A549 (cell line): Measurements from ENCODE around the gene ADGRG6. TPM values are rescaled to one million over a fixed set of nuclear protein-coding genes. Genes with fewer than 3 reads are reported as not detected.

ENCODE experiments used
- ATAC-seq, 2 experiments: fragments of 200-7000 bp in 1 of 2; fragments of >200 bp in 1 of 2; cut with Nextera tagmentation in 1 of 2; cut with Tn5 transposase in 1 of 2; 3 replicates each; pipeline versions ENCODE4 v1.8.0 to v1.9.1; 2018 to 2020; ENCODE audit warnings: mild to moderate bottlenecking in 1 of 2, moderate library complexity in 1 of 2
- CTCF ChIA-PET: fragments of 300-600 bp; sonication (Branson Sonifier 250); formaldehyde crosslinking; extraction: SDS; loops from one replicate; lab custom pipeline; 2021; ENCODE audit warnings: antibody characterized with exemption, inconsistent platforms; lab: Yijun Ruan, JAX
- POLR2A ChIA-PET: fragments of 350-600 bp; formaldehyde crosslinking; extraction: SDS; loops from one replicate; lab custom pipeline; 2021; ENCODE audit warnings: antibody characterized with exemption, inconsistent platforms; lab: Yijun Ruan, JAX
- DNase-seq, 2 experiments: peaks; one replicate each; pipeline versions ENCODE4 v3.0.0 to v3.0.0-alpha.2; 2011 to 2016; ENCODE audit warnings: low read depth in 1 of 2, low spot score in 1 of 2
- FAIRE-seq: peaks from 2 replicates; lab custom pipeline; 2011; peaks lifted over from hg19 to GRCh38; lab: Jason Lieb, UNC
- H3K27ac ChIP-seq, 2 experiments: fragments of >200 bp; sonication (Bioruptor Twin); formaldehyde crosslinking; 3 replicates each; pipeline ENCODE4 v1.5.1; 2016 to 2017
- H3K4me1 ChIP-seq: fragments of >200 bp; sonication (Bioruptor Twin); formaldehyde crosslinking; 3 replicates; pipeline ENCODE4 v1.6.1; 2016
- H3K4me2 ChIP-seq: fragments of >200 bp; sonication (Bioruptor Twin); formaldehyde crosslinking; 3 replicates; pipeline ENCODE4 v1.6.1; 2016
- H3K4me3 ChIP-seq: fragments of >200 bp; sonication (Bioruptor Twin); formaldehyde crosslinking; 3 replicates; pipeline ENCODE4 v1.5.1; 2016
- H3K9me3 ChIP-seq: fragments of >200 bp; sonication (Bioruptor Twin); formaldehyde crosslinking; 3 replicates; pipeline ENCODE4 v1.6.1; 2016
- BCL3 ChIP-seq: fragments of >200 bp; sonication (Bioruptor Twin); formaldehyde crosslinking; IDR thresholded peaks from 3 replicates; pipeline ENCODE4 v1.6.1; 2016
- CBX8 ChIP-seq: fragments of 200-600 bp; sonication (generic); IDR thresholded peaks from 2 replicates; pipeline ENCODE4 v1.6.1; 2016
- CEBPB ChIP-seq, 2 experiments: fragments of >200 bp in 1 of 2; sonication (Bioruptor Twin) in 1 of 2; formaldehyde crosslinking in 1 of 2; IDR thresholded peaks; 2 replicates each; pipeline ENCODE4 v1.6.1; 2012 to 2016
- EHMT2 ChIP-seq: fragments of 200-600 bp; sonication (generic); IDR thresholded peaks from 2 replicates; pipeline ENCODE4 v1.6.1; 2016; ENCODE audit warnings: antibody characterized with exemption, low read depth, mild to moderate bottlenecking, moderate library complexity
- ELK1 ChIP-seq: fragments of 150-350 bp; IDR thresholded peaks from 2 replicates; pipeline ENCODE4 v1.6.1; 2014; ENCODE audit warnings: low read depth, mild to moderate bottlenecking, low read length
- ESRRA ChIP-seq: fragments of 150-350 bp; IDR thresholded peaks from 2 replicates; pipeline ENCODE4 v1.6.1; 2014; ENCODE audit warnings: mild to moderate bottlenecking, low read length, borderline replicate concordance
- FOSL2 ChIP-seq, 2 experiments: fragments of 450-650 bp in 1 of 2; fragments of >200 bp in 1 of 2; sonication (Bioruptor Twin) in 1 of 2; formaldehyde crosslinking; IDR thresholded peaks; 2 replicates each; pipeline versions ENCODE4 v1.5.0 to v1.6.1; 2016 to 2020; ENCODE audit warnings: mild to moderate bottlenecking in 1 of 2, moderate library complexity in 1 of 2
- FOXS1 ChIP-seq: fragments of 250-450 bp; sonication (Bioruptor Pico); IDR thresholded peaks from 2 replicates; pipeline ENCODE4 v1.5.0; 2020; ENCODE audit warnings: mild to moderate bottlenecking, moderate library complexity
- GATA3 ChIP-seq: IDR thresholded peaks from 2 replicates; pipeline ENCODE4 v1.6.1; 2012; ENCODE audit warnings: borderline replicate concordance
- HOXB13 ChIP-seq: fragments of 250-450 bp; sonication (Bioruptor Pico); IDR thresholded peaks from 2 replicates; pipeline ENCODE4 v1.5.0; 2020; ENCODE audit warnings: low read depth, mild to moderate bottlenecking, moderate library complexity
- KDM1A ChIP-seq: fragments of 200-600 bp; sonication (generic); IDR thresholded peaks from 2 replicates; pipeline ENCODE4 v1.6.1; 2016; ENCODE audit warnings: low read depth, mild to moderate bottlenecking
- KDM5A ChIP-seq: fragments of 200-600 bp; sonication (generic); IDR thresholded peaks from 2 replicates; pipeline ENCODE4 v1.6.1; 2016; ENCODE audit warnings: antibody characterized with exemption, mild to moderate bottlenecking
- MAFK ChIP-seq: fragments of 450-650 bp; IDR thresholded peaks from 2 replicates; pipeline ENCODE4 v1.6.1; 2014; ENCODE audit not compliant: partially characterized antibody
- MAZ ChIP-seq: fragments of 150-350 bp; IDR thresholded peaks from 2 replicates; pipeline ENCODE4 v1.6.1; 2014; ENCODE audit warnings: antibody characterized with exemption, low read depth, low read length, borderline replicate concordance
- MYC ChIP-seq: IDR thresholded peaks from 2 replicates; pipeline ENCODE4 v1.6.1; 2012; ENCODE audit warnings: mild to moderate bottlenecking, inconsistent platforms, low read length, improper control_type of control experiment, borderline replicate concordance
- POLR2A ChIP-seq: IDR thresholded peaks from 2 replicates; pipeline ENCODE4 v1.6.1; 2012; ENCODE audit warnings: mild to moderate bottlenecking, low read length
- RAD21 ChIP-seq, 2 experiments: fragments of >200 bp in 1 of 2; sonication (Bioruptor Twin) in 1 of 2; formaldehyde crosslinking in 1 of 2; IDR thresholded peaks in 1 of 2; conservative IDR thresholded peaks in 1 of 2; 2 replicates in 1 of 2; 3 replicates in 1 of 2; pipeline ENCODE4 v1.6.1; 2012 to 2018; ENCODE audit warnings: inconsistent platforms in 1 of 2
- RARB ChIP-seq: fragments of 250-450 bp; sonication (Bioruptor Pico); IDR thresholded peaks from 2 replicates; pipeline ENCODE4 v1.8.0; 2021; ENCODE audit warnings: mild to moderate bottlenecking, moderate library complexity
- RFX5 ChIP-seq: fragments of 450-650 bp; IDR thresholded peaks from 2 replicates; pipeline ENCODE4 v1.7.1; 2014; ENCODE audit warnings: antibody characterized with exemption, mild to moderate bottlenecking, moderate library complexity
- SREBF2 ChIP-seq: fragments of 450-650 bp; IDR thresholded peaks from 2 replicates; pipeline ENCODE4 v1.6.1; 2014; ENCODE audit warnings: mild to moderate bottlenecking, moderate library complexity
- ZNF302 ChIP-seq: fragments of 250-450 bp; sonication (Bioruptor Pico); IDR thresholded peaks from 2 replicates; pipeline ENCODE4 v1.9.0; 2021; ENCODE audit warnings: inconsistent platforms, mild to moderate bottlenecking, moderate library complexity
- WGBS: methylation state at CpG from one replicate; pipeline ENCODE4 v1.1.6; 2017; ENCODE audit errors: missing lambda C conversion rate; 5-methylcytosine and 5-hydroxymethylcytosine counted together
- polyA plus RNA-seq, 4 experiments: library from polyadenylated mRNA; depleted of rRNA in 3 of 4; stranded (reverse); fragments of >200 nt; fragmentation: RNase III in 1 of 4; extraction: RNeasy Plus Mini Kit Qiagen cat#74134 plus additional on column Dnase treatment in 1 of 4; gene quantifications; 2 replicates in 3 of 4; 3 replicates in 1 of 4; pipeline ENCODE4 v1.2.3, GENCODE V29; 2011 to 2017
- TF ChIP-seq, protein P1 (sequence below): fragments of >200 bp; sonication (Bioruptor Twin); formaldehyde crosslinking; IDR thresholded peaks from 3 replicates; pipeline ENCODE4 v1.5.1; 2016

The ADGRG6 gene
- polyA plus RNA-seq, 2 of the 4 experiments (the other 2 are of a cell fraction), result 55.4 to 181 TPM

- CTCF ChIA-PET, result interaction anchor here (1.0 kb wide), 1 partner anchor 24 kb away, joined by 3 read pairs; no protein-coding TSS in a partner anchor
- peak overlapping the region; percentile 10; the same call in 1 of the 3 replicates for H3K4me2 ChIP-seq
- DNase-seq (no peak), FAIRE-seq (no peak), ATAC-seq (no peak)
- POLR2A ChIA-PET, result no interaction called here
- TF ChIP-seq MAFK, result no peak
- no peak for TF ChIP-seq FOXS1 (CRISPR knock-in tag)
- no peak for TF ChIP-seq RFX5
- TF ChIP-seq CBX8, result no peak
- no peak overlapping the region for H3K4me3 ChIP-seq
- H3K9me3 ChIP-seq, result no peaks in the 10 kb centered on the region
- 90% methylated on average over 7 of the region's 7 CpGs for WGBS
- H3K4me1 ChIP-seq, result peaks cover 92% of the 10 kb centered on the region
- peak overlapping the region in 1 of 2 experiments; percentile 48; a peak in 3 of 6 replicates for H3K27ac ChIP-seq
Measured at GRCh38 chr6:142332393-142333098, 30.7 kb downstream of the ADGRG6 start.

GRCh38 chr6:142333431-142333830 is 31.6 kb downstream of the ADGRG6 start:
- peak overlapping the region; percentile 48 to 55 for H3K27ac ChIP-seq
- DNase-seq (no peak), ATAC-seq (no peak), FAIRE-seq (no peak)
- POLR2A ChIA-PET, result no interaction called here
- no peak overlapping the region for H3K4me3 ChIP-seq
- H3K4me2 ChIP-seq, result peak overlapping the region; percentile 2; the same call in 2 of the 3 replicates
- TF ChIP-seq FOSL2 (IDR thresholded peaks at IDR 0.05), result no peak
- peak; percentile 71 for TF ChIP-seq FOSL2 (CRISPR knock-in tag; IDR thresholded peaks at IDR 0.05)
- TF ChIP-seq SREBF2, result no peak
- peaks cover 85% of the 10 kb centered on the region for H3K4me1 ChIP-seq
- WGBS, result 55% methylated on average over 2 of the region's 2 CpGs
- H3K9me3 ChIP-seq, result no peaks in the 10 kb centered on the region
- CTCF ChIA-PET, result interaction anchor here (1.0 kb wide), 1 partner anchor 23 kb away, joined by 3 read pairs; no protein-coding TSS in a partner anchor

- peak in 1 of 2 experiments; percentile 38 for DNase-seq
- Histone ChIP-seq H3K4me1 (peaks cover 83% of the 10 kb centered on the region), H3K9me3 (no peaks in the 10 kb centered on the region), H3K4me3 (no peak overlapping the region), H3K27ac (peak overlapping the region; percentile 55 to 70; a peak in 5 of 6 replicates), H3K4me2 (peak overlapping the region; percentile 70)
- POLR2A ChIA-PET, result no interaction called here
- FAIRE-seq, result no peak
- CTCF ChIA-PET, result no interaction called here
- no peak for TF ChIP-seq POLR2A
- ATAC-seq, result peak in 1 of 2 experiments; percentile 61; a peak in 4 of 6 replicates
- WGBS, result 54% methylated on average over 2 of the region's 2 CpGs
Measured at GRCh38 chr6:142334294-142334693, 32.5 kb downstream of the ADGRG6 start.

GRCh38 chr6:142335415-142335814 is 33.6 kb downstream of the ADGRG6 start:
- 11% methylated on average over 2 of the region's 2 CpGs for WGBS
- Histone ChIP-seq H3K4me1 (peaks cover 83% of the 10 kb centered on the region), H3K4me3 (no peak overlapping the region), H3K27ac (peak overlapping the region; percentile 55 to 82), H3K9me3 (no peaks in the 10 kb centered on the region), H3K4me2 (peak overlapping the region; percentile 70)
- ATAC-seq (peak in 1 of 2 experiments; percentile 48; a peak in 2 of 6 replicates), FAIRE-seq (no peak), DNase-seq (no peak)
- ChIA-PET CTCF (no interaction called here), POLR2A (no interaction called here)
- TF ChIP-seq RFX5, result no peak
- peak in 1 of 2 experiments; percentile 63; a peak in 2 of 4 replicates for TF ChIP-seq CEBPB (IDR thresholded peaks at IDR 0.05)

DNA sequence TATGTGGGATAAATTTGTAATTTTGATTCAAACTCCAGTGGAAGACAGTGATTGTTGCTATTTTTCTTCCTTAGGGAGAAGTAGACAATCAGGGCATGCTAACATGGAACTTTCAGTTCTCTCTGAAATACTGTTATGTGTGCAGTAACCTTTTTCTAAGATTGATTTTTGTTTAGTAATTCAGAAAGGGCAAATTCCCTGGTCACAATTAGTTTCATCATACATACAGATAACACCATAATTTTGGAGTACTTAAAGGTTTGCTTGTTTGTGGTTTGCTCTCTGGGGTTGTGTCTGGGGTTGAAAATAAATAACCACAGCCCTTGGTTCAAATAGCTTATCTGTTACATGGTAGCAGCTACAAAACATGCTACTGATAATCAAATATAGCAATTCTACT is 34.4 kb downstream of the ADGRG6 start:
- FAIRE-seq, result no peak
- peaks cover 79% of the 10 kb centered on the region for H3K4me1 ChIP-seq
- TF ChIP-seq MAZ (no peak), KDM1A (no peak), GATA3 (no peak), ZNF302 (CRISPR knock-in tag) (no peak), SREBF2 (no peak), RARB (CRISPR knock-in tag) (no peak), HOXB13 (CRISPR knock-in tag) (no peak), BCL3 (no peak), ESRRA (no peak), KDM5A (no peak), RAD21 (conservative IDR thresholded peaks at IDR 0.05 in 1 of 2, IDR thresholded peaks at IDR 0.05 in 1 of 2) (no peak), ELK1 (no peak), MYC (no peak), EHMT2 (no peak), CEBPB (IDR thresholded peaks at IDR 0.05) (no peak)
- TF ChIP-seq, protein P1, sequence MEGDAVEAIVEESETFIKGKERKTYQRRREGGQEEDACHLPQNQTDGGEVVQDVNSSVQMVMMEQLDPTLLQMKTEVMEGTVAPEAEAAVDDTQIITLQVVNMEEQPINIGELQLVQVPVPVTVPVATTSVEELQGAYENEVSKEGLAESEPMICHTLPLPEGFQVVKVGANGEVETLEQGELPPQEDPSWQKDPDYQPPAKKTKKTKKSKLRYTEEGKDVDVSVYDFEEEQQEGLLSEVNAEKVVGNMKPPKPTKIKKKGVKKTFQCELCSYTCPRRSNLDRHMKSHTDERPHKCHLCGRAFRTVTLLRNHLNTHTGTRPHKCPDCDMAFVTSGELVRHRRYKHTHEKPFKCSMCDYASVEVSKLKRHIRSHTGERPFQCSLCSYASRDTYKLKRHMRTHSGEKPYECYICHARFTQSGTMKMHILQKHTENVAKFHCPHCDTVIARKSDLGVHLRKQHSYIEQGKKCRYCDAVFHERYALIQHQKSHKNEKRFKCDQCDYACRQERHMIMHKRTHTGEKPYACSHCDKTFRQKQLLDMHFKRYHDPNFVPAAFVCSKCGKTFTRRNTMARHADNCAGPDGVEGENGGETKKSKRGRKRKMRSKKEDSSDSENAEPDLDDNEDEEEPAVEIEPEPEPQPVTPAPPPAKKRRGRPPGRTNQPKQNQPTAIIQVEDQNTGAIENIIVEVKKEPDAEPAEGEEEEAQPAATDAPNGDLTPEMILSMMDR, result no peak
- TF ChIP-seq, all 56 proteins: peak for 0
- ChIA-PET CTCF (no interaction called here), POLR2A (no interaction called here)
- Histone ChIP-seq H3K27ac (peak overlapping the region; percentile 55 to 82), H3K4me2 (peak overlapping the region; percentile 70), H3K9me3 (no peaks in the 10 kb centered on the region), H3K4me3 (no peak overlapping the region)
- ATAC-seq, result no peak; a peak in 1 of 6 replicates
- no peak for DNase-seq
